Effector CD8-positive, alpha-beta T cell (primary cell): ENCODE measurements around the gene GRB10.

ENCODE experiments used
- DNase-seq: peaks from one replicate; lab custom pipeline; 2025; lab: John Stamatoyannopoulos, UW

The GRB10 gene

DNA sequence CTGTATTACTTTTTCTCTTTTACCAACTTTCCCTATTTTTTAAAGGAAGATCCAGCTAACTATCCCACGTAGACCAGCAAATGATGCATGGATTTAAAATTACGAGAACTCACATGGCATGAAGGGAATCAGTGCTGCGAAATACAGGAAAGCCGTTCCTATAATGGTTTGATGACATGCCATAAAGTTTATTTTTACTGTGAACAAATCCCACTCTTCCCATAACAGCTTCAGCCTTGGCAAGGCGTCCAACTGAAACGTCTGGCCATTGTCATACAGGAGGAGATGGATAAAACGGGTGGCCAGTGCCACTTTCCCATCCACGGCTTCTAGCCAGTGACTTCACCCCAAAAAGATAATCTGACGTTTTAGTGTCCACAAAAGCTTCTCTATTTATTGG lies 111.3 kb downstream of the GRB10 start:
- no peak for DNase-seq

DNA sequence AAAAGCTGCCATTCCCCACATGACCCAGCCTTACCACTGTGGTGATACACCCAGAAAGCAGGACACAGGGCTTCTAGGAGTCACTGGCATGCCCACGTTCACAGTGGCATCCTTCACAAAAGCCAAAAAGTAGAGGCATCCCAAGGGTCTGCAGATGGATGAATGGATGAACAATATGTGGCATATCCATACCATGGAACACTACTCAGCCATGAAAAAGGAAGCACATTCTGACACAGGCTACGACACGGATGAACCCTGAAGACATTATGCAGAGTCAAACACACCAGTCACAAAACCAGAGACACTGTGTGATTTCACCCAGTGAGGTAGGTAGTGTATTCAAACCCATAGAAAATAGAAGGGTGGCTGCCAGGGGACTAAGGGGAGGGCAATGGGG lies 112.8 kb downstream of the GRB10 start:
- DNase-seq, result no peak

DNA sequence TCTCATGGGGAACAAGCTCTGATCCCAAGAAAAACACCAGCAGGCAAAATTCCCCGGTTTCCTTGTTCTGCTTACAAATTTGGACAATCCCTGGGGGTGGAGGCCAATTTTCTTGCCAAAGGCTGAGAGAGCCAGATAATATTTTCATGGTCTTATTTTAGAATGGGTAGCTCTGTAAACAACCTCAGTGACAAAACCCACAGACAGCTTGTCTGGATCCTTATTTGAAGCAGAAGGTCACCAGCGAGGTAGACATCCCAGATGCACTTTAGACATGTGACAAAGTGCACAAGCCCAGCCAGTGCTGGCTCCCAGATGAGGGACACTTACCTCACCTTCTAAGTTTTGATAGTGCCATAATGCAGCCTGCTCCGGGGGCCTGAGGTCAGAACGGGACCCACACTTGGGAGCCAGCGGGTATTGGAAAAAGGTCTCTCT lies 114.9 kb downstream of the GRB10 start:
- DNase-seq, result no peak

DNA sequence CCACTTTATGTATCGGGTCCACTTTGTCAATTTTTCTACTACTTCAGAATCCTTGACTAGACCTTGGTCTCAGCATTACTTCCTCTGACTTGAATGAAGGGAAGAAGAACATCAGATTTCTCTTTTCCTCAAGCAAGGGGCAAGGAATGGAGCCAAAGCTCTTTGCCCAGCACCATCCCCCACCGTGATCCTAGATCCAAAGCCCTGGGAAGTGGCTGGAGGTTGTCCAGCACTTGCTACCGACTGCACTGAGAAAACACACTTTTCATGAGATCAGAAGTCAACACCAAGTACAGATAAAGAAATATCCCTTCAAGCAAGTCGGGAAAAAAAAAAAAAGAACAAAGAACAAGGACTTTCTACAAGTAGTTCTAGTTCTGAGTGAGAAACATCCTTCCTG lies 115.4 kb downstream of the GRB10 start:
- no peak for DNase-seq

DNA sequence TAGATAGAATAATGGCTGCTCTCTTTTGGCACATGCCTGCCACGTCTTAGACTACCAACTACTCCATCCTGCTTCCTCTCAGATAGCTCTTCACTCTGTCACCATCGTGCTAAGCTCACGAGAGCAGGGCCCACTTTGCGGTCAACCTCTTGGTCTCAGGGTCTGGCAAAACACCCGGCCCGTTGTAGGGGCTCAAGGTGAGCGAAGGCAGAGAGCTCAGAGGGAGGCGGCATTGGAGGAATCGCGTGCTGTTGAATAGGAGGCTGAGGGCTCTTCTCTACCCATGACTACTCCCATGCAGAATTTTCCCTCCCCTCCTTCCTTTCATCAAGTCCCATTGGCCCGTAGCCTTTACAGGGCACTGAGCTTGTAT lies 116.6 kb downstream of the GRB10 start:
- no peak for DNase-seq

DNA sequence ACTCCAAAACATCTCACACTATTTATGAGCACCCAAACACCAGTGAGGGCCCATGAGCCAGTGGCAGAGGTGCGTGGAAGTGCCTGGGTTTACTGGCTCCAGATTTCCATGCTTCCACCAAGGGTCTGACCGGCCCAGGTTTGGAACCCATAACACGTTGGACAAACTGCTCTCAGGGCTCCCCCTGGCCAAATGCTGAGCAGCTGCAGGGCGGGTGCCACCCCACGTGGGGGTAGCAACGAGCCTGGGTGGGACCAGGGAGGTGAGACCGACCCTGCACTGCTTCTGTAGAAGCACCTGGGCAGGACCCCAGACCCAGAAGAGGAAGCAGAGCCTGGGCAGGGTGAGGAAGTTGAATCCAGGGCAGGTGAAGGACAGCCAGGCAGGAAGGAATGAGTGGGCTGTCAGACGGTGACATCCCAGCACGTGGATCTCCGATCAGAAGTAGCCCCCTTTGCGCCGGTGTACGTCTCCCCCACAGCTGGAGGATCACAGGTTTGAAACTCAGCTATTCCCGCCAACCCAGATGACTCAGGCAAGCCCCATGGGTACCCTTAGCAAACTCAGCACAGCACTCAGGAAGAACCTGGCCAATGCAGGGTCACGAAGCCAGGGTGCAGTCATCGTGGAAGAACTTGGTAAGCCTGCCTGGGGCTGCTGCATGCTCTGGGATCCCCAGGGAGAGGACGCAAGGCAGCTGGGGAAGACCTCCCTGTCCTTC lies 117.1 kb downstream of the GRB10 start:
- no peak for DNase-seq

DNA sequence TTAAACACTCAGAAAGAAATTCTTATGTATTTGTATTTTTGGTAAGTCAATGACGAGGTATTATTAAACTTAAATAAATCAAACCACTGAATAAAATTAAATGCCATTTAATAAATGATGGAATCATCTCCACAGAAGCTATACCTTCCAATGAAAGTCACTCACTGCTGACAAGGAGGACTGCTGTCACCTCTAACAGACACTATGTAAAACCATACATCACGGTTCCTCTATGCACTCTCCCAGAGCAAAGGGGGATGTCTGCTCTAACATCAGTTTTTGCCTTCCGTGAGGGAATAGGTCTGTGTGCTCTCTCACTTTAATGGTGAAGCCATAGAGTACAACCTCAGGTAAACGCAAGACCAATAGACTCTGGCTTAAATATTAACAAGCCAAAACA lies 117.8 kb downstream of the GRB10 start:
- no peak for DNase-seq

DNA sequence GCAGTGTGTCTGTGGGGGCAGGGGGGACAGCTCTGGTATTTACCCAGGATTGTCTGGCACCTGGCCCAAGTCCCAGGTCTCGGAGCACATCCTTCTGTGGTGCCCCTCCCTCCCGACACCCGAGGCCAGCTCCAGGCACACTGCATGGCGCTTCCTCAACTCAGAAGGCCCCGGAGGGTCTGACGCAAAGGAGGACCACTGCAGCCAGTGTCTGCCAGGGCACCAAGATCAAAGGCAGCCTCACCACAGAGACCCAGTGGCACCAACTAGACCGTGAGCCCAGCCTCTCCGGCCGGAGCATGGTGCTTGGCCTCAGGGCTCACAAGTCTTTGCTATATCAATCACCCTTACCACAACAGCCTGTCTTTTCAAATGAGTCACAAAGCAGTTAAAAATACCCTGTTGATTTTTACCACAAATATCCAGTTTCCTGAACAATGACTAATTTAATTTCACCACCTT lies 118.2 kb downstream of the GRB10 start:
- DNase-seq, result no peak

DNA sequence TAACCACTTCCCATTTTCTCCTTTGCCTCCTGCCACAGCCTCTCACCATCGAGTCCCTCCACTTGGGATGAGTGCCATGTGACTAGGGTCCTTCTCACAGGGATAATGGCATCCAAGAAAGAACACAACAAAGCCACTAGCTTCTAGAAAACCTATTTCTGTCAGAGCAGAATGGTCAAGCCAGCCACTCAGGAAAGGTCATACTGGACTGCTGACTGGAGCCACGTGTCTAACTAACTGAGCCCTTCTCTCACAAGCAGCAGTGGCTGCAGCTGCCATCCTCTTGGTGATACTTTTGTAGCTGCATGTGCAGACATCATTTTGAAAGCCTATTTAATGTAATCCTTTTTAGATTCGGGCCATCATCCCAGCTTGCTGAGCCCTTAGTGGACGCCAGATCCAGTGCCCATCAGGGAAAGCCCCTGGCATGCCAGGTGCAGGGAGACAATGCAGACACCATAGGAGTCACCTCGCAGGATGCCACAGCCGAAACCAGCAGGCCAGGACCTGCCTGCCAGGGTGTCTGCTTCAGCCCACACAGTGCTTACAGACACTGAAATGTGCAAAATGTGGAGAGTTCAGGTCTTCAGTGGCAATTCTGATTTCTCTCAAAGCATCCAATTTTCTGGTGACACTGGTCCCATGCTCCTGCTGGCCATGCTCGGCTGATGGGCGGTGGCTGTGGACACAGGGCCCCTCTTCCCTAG lies 119.1 kb downstream of the GRB10 start:
- DNase-seq, result no peak

DNA sequence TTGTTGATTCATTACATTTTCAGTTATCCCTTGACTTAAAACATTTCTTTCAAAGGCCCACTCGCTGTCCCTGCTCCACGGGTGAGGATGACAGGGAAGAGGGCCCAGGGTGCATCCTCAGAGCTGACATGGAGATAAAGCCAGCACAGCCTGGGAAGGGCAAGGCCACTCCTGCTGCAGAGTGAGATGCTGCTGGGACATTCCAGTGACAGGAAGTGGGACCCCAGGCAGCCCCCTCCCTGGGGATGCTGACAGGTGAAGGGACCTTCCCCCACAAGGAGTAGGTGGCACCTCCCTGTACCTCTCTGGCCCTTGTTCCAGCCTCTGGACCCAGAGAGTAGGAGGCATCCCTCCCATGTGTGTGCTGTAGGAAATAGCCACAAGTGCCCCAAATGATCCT lies 119.7 kb downstream of the GRB10 start:
- no peak for DNase-seq

DNA sequence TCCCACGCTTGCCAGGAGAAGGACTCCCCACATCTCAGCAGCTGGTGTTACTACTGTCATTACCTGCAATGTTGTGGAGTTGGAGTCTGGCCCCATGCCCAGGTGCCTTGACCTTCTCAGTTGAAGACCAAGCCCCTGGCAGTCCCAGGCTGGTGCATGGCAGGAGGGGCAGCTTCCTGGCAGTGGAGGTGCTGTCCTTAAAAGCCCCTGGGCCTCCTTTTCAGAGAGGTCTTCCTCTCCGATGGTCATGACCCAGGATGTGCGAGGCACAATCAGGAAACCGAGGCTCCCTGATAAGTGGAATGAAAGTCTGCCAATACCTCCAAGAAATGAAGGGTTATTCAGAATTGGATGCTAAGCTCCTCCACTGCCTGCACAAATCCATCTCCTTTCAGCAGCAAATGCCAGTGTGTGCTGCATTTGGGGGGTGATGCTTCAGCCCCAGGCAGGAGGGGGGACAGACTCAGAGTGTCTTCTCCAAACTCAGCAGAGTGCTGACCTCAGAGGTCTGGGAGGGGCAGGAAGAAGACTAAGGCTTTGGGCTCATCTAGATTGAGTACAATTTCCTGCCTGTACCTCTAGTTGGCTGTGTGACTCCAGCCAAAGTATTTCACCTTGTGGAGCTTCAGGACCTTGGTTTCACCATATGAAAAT lies 120.5 kb downstream of the GRB10 start:
- no peak for DNase-seq

DNA sequence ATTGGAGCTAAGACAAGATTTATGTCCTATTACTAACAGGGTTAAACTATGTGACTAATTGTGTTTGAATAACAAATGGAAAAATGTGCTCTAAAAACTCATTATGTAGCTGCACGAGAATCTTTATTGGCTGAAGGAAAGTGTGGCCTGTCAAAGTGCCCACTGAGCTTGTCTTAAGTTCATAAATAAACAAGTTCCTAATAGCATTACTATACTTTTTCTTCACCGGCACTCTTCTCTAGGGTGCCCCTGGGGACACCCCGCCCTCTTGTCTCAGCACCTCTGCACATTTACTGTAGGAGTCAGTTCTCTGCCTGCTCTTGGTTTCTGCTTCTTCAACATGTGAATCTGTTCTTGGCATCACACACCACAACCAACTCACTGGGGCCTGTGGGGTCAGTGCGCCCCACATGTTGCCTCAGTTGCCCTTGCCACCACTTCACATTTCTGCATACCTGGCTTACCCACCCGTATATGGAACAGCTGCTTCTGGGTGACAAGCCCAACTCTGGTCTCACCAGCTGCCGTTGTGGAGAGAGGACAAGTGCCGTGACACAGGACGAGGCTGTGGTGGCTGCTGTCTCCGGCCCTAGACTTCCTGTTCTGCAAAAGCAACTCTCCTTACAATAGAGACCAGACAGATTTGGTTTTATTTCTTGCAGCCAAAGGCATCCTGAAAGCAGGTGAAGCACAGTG lies 121.2 kb downstream of the GRB10 start:
- no peak for DNase-seq

DNA sequence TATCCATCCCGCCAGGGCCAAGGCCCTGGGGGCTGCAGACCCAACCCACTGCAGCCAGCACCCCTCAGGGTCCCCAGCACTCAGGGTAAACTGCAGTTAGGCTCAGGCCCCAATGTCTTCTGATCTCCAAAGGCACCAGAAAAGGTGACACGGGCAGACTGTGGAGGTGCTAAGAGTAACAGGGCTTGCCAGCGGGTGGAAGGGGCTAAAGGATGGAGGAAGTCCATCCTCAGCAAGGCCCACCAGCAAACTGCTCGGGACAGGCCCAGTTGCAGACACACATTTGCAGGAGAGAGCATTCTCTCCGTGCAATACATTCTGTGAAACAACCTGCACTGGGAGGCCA lies 121.9 kb downstream of the GRB10 start:
- no peak for DNase-seq

DNA sequence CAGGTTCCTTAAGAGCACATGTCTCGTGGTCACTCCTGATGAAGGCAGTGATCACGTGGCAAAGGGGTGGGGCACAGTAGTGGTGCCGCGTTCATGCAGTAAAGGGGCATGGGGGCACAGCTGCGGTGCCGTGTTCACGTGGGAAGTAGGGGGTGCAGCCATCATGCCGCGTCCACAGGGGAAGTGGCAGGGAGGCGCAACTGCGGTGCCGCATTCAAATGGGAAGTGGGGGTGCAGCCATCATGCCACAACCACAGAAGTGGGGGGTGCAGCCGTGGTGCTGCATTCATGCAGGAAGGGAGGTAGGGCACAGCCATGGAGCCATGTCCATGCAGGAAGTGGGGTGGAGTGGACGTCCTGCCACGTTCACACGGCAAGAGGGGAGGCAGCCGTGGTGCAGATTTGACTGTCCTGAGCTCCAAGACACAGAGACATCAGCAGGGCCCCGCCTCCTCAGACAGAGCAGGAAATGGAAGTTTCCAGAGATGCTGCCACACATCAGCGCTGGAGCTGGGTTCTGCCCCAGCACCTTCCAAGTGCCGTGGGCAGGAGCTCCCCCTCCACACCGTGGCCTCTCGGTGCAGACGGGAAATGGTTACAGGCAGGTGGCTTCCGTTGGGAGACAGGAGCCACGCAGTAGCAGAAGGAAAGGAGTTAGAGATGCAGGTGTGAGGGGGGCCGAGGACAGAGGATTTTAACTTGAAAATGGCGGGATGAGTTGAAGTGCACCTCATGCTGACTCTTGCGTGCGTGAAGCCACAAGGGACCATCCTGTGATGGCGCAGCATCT lies 122.5 kb downstream of the GRB10 start:
- peak; percentile 8 for DNase-seq

DNA sequence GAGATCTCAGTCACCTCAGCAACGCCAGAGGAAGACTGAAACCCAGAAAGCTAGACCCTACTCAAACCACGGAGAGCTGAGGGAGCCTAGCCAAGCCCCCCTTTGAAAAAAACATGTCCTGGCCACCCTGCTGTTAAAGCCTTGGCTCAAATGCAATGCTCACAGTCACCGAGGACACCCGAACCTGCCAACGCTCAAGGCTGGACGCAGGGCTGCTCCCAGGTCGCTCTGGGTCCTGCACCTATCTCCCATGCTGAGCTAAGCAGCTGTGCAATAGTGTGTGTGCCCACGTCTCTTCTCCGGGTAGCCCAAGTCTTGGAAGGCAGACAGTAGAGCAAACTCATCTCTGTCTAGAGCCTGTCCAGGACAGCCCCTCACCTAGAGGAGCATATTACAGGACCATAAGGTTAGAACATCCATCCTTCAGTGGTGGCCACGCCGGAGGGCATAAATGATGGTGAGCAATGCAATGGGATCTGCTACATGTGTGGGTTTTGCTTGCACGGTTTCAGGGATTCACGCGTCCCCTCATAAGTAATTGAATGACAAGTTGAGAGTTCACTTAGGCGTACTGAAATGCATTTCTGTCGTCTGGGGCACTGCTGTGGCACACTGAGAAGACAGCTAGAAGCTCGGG lies 123.2 kb downstream of the GRB10 start:
- no peak for DNase-seq

DNA sequence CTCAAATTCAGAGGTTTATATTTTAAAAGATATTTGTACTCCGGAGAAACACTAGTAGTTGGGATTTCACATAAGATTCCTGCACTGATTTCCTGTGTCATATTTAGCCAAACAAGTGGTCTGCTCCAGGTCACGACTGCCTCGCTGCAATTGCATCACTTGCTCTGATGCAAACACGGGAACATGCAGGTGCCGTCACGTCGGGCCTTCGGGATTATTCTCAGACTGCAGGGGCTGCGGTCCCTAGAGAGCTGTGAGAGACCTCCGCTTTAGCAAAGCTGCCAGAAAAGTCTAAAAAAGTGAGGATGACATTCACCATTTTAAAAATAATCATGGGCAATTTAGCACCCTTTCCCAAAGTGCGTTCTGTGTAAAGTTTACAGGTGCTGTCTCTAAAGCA lies 124.0 kb downstream of the GRB10 start:
- no peak for DNase-seq

DNA sequence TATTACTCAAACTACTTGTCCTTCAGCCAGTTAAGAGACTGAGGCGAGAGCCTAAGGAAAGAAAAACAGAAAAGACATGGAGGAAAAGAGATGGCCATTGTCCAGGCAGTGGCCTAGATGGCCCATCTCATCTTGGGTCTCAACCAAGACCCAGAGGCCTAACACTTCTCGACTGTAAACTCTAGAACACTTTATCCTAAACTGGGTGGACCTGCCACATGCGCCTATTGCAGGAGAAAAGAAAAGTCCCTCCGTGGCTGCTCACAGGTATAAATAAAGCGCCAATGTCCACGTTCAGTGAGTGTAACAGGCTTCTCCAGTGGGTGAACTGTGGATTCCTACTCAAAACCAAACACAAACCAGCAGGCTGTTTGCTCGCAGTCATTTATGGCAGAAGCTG lies 124.8 kb downstream of the GRB10 start:
- DNase-seq, result no peak

DNA sequence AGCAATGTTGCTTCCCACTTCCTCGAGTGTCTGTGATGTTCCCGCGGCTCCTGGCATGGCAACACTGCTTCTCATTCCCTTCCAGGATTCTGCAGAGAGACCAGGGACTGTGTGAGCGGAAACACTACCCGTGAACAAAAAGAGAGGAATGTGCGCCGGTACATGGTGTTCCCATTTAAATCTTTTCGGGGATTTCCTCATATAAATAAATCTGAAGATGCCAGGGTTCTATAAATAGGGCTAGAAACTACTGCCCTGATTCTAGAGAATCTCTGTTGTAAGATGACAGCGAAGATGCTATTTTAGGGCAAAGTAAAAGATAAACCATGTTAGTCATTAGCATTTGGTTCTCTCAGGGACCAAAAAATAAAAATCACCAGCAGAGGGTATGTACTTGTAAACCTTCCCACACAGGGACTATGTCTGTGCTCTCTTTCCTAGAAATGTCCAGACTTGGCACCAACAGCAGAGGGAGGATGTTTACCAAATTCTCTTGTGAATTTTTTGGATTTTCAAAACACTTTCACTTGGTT lies 125.3 kb downstream of the GRB10 start:
- no peak for DNase-seq

DNA sequence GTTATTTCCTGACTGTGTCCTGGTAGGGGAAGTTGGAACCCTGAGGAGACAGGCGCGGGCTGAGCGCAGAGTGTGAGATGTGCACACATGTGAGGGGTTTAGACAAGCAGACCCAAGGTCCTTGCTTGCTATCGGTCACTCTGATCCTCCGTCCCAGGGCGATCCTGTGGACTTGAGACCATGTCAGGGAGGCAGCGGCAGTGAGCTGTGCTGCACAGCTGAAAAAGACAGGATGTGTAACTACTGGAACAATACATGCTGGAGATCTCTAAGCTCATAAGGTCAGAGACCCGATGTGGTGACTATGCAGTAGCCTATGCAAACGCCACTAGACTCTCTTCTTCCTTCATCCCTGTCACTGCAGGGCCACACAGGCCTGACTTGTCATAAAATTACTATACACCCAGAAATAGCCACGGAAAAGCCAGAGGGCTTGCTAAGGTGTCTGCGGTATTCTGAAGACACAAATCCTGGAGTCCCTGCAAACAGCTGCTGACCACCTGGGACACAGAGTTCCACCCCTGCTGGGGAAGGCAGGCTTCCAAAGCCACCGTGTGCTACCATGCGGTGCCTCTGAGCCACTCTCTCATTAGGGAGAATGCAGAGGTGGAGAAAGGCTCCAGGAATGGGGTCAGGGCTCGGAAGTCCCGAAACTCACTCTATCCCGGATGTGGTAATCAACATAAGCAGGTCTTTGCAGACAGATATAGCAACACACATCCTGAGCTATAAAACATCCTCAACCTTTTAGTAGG lies 126.4 kb downstream of the GRB10 start:
- DNase-seq, result no peak

DNA sequence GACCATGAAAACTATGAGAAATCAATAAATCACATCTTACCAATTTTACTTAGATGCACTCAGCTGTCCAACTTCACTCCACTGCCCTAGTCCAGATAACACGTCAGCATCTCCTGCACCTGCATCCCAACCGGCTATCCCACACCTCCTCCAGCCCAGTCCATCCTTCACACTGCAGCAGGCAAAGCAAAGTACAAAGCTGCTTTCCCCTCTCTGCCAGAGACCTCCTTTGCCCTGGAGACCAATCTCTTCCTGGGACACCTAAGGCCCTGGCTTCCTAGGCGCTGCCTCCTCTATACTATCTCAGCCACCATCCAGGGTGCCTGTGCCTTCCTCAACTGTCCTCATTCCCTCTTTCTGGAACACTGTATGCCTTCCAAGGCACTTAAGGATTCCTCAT lies 127.2 kb downstream of the GRB10 start:
- DNase-seq, result no peak
